SJCRH30 (cell line): ENCODE data around the gene ZNF160. TPM values are rescaled to one million over a fixed set of nuclear protein-coding genes. Genes with fewer than 3 reads are reported as not detected.
"Not testable (repeated sequence)": the region's sequence is repeated elsewhere in the genome, so short reads cannot be mapped to it uniquely, and the experiment has no call there.

Experiments
- DNase-seq, 2 experiments: peaks; one replicate each; pipeline ENCODE4 v3.0.0-alpha.2; 2015 to 2020
- H3K27ac ChIP-seq: fragments of 250-450 bp; sonication (Bioruptor Pico); 2 replicates; pipeline ENCODE4 v1.5.1; 2020; ENCODE audit warnings: mild to moderate bottlenecking, moderate library complexity
- H3K27me3 ChIP-seq: fragments of 250-450 bp; sonication (Bioruptor Pico); 2 replicates; pipeline ENCODE4 v1.5.1; 2020; ENCODE audit warnings: mild to moderate bottlenecking, moderate library complexity
- H3K36me3 ChIP-seq: fragments of 250-450 bp; sonication (Bioruptor Pico); 2 replicates; pipeline ENCODE4 v1.5.1; 2020; ENCODE audit warnings: mild to moderate bottlenecking, moderate library complexity
- H3K4me1 ChIP-seq: fragments of 250-450 bp; sonication (Bioruptor Pico); 2 replicates; pipeline ENCODE4 v1.5.1; 2020; ENCODE audit warnings: mild to moderate bottlenecking, moderate library complexity
- H3K4me3 ChIP-seq: fragments of 250-450 bp; sonication (Bioruptor Pico); 2 replicates; pipeline ENCODE4 v1.5.1; 2020; ENCODE audit warnings: mild to moderate bottlenecking, moderate library complexity
- H3K9me3 ChIP-seq: fragments of 250-450 bp; sonication (Bioruptor Pico); replicated peaks from 2 replicates; pipeline ENCODE4 v1.5.1; 2020; ENCODE audit warnings: mild to moderate bottlenecking, moderate library complexity
- total RNA-seq: library from RNA; depleted of rRNA; stranded (reverse); fragments of >200 nt; shearing (Covaris generic); gene quantifications from 2 replicates; pipeline ENCODE4 v1.2.3, GENCODE V29; 2014

Gene ZNF160
- total RNA-seq, 1 experiment from 2014 or later: 26.9 TPM

GRCh38 chr19:53102206-53102755 lies 941 bp downstream of the ZNF160 start:
- H3K4me1 ChIP-seq: no peaks in the 10 kb centered on the region; the same call in 1 of the 2 replicates
- peaks cover 16% of the 10 kb centered on the region; the same call in 1 of the 2 replicates for H3K36me3 ChIP-seq
- no peaks in the 10 kb centered on the region; the same call in 1 of the 2 replicates for H3K9me3 ChIP-seq
- peak overlapping the region; percentile 83 for H3K27ac ChIP-seq
- H3K4me3 ChIP-seq: peak overlapping the region; percentile 97
- no peaks in the 10 kb centered on the region for H3K27me3 ChIP-seq
- peak; percentile 56 to 57 for DNase-seq

- H3K36me3 ChIP-seq: peaks cover 16% of the 10 kb centered on the region; the same call in 1 of the 2 replicates
- H3K27me3 ChIP-seq: no peaks in the 10 kb centered on the region
- H3K4me1 ChIP-seq: no peaks in the 10 kb centered on the region; the same call in 1 of the 2 replicates
- H3K27ac ChIP-seq: no peak overlapping the region
- no peaks in the 10 kb centered on the region; the same call in 1 of the 2 replicates for H3K9me3 ChIP-seq
- no peak overlapping the region for H3K4me3 ChIP-seq
- no peak for DNase-seq
Measured at GRCh38 chr19:53101518-53101917, 1.7 kb downstream of the ZNF160 start.

- DNase-seq, H3K27ac ChIP-seq, H3K27me3 ChIP-seq, H3K4me3 ChIP-seq, H3K4me1 ChIP-seq, H3K9me3 ChIP-seq: not testable (repeated sequence)
- peaks cover 18% of the 10 kb centered on the region; the same call in 1 of the 2 replicates for H3K36me3 ChIP-seq
Measured at GRCh38 chr19:53098570-53098969, 4.7 kb downstream of the ZNF160 start.

- not testable (repeated sequence) for H3K27ac ChIP-seq, H3K4me1 ChIP-seq, H3K9me3 ChIP-seq, H3K27me3 ChIP-seq, H3K4me3 ChIP-seq, DNase-seq
- H3K36me3 ChIP-seq: peaks cover 25% of the 10 kb centered on the region; the same call in 1 of the 2 replicates
Measured at GRCh38 chr19:53096982-53097690, 6.1 kb downstream of the ZNF160 start.

GRCh38 chr19:53096579-53096978 lies 6.6 kb downstream of the ZNF160 start:
- not testable (repeated sequence) for DNase-seq, H3K4me1 ChIP-seq, H3K27ac ChIP-seq, H3K9me3 ChIP-seq, H3K4me3 ChIP-seq, H3K27me3 ChIP-seq
- peaks cover 26% of the 10 kb centered on the region; the same call in 1 of the 2 replicates for H3K36me3 ChIP-seq

GRCh38 chr19:53094754-53095575 lies 8.3 kb downstream of the ZNF160 start:
- H3K4me1 ChIP-seq: no peaks in the 10 kb centered on the region
- H3K9me3 ChIP-seq: no peaks in the 10 kb centered on the region; the same call in 1 of the 2 replicates
- H3K27me3 ChIP-seq: no peaks in the 10 kb centered on the region
- H3K4me3 ChIP-seq: no peak overlapping the region
- DNase-seq: no peak
- no peak overlapping the region for H3K27ac ChIP-seq
- peaks cover 29% of the 10 kb centered on the region for H3K36me3 ChIP-seq

GRCh38 chr19:53092723-53093122 lies 10.5 kb downstream of the ZNF160 start:
- DNase-seq: no peak
- Histone ChIP-seq H3K27ac (no peak overlapping the region), H3K36me3 (peaks cover 36% of the 10 kb centered on the region), H3K4me1 (no peaks in the 10 kb centered on the region), H3K4me3 (no peak overlapping the region), H3K27me3 (no peaks in the 10 kb centered on the region), H3K9me3 (no peaks in the 10 kb centered on the region)

GRCh38 chr19:53091413-53092254 lies 11.6 kb downstream of the ZNF160 start:
- H3K36me3 ChIP-seq: peaks cover 38% of the 10 kb centered on the region
- H3K27ac ChIP-seq: no peak overlapping the region
- DNase-seq: no peak
- H3K4me3 ChIP-seq: no peak overlapping the region
- H3K27me3 ChIP-seq: no peaks in the 10 kb centered on the region
- no peaks in the 10 kb centered on the region for H3K9me3 ChIP-seq
- no peaks in the 10 kb centered on the region for H3K4me1 ChIP-seq

GRCh38 chr19:53088091-53088490 lies 15.1 kb downstream of the ZNF160 start:
- Histone ChIP-seq H3K27ac (no peak overlapping the region), H3K36me3 (peaks cover 43% of the 10 kb centered on the region)
- DNase-seq: no peak

GRCh38 chr19:53086949-53087348 lies 16.3 kb downstream of the ZNF160 start:
- no peak for DNase-seq
- H3K27ac ChIP-seq: no peak overlapping the region
- peaks cover 38% of the 10 kb centered on the region for H3K36me3 ChIP-seq
- no peak overlapping the region for H3K4me3 ChIP-seq
- no peaks in the 10 kb centered on the region for H3K9me3 ChIP-seq
- no peaks in the 10 kb centered on the region for H3K27me3 ChIP-seq
- H3K4me1 ChIP-seq: no peaks in the 10 kb centered on the region

More at GRCh38 chr19:53088091-53088490, 15.1 kb downstream of the ZNF160 start:
- Histone ChIP-seq H3K4me1 (no peaks in the 10 kb centered on the region), H3K27me3 (no peaks in the 10 kb centered on the region), H3K4me3 (no peak overlapping the region), H3K9me3 (no peaks in the 10 kb centered on the region)

GRCh38 chr19:53085496-53085895 lies 17.7 kb downstream of the ZNF160 start:
- peaks cover 6% of the 10 kb centered on the region for H3K9me3 ChIP-seq
- H3K4me1 ChIP-seq: no peaks in the 10 kb centered on the region
- H3K36me3 ChIP-seq: peaks cover 33% of the 10 kb centered on the region
- H3K4me3 ChIP-seq: no peak overlapping the region
- DNase-seq: no peak
- H3K27ac ChIP-seq: no peak overlapping the region
- H3K27me3 ChIP-seq: no peaks in the 10 kb centered on the region

GRCh38 chr19:53082929-53083328 lies 20.3 kb downstream of the ZNF160 start:
- Histone ChIP-seq H3K27me3 (no peaks in the 10 kb centered on the region), H3K9me3 (peaks cover 11% of the 10 kb centered on the region), H3K27ac (no peak overlapping the region), H3K4me1 (no peaks in the 10 kb centered on the region), H3K36me3 (peaks cover 22% of the 10 kb centered on the region), H3K4me3 (no peak overlapping the region)
- DNase-seq: no peak

GRCh38 chr19:53079313-53079924 lies 23.8 kb downstream of the ZNF160 start:
- Histone ChIP-seq H3K4me3 (no peak overlapping the region), H3K4me1 (no peaks in the 10 kb centered on the region), H3K36me3 (peaks cover 32% of the 10 kb centered on the region), H3K9me3 (peaks cover 11% of the 10 kb centered on the region), H3K27ac (no peak overlapping the region), H3K27me3 (no peaks in the 10 kb centered on the region)
- no peak for DNase-seq

- Histone ChIP-seq H3K36me3 (peaks cover 39% of the 10 kb centered on the region), H3K9me3 (peaks cover 11% of the 10 kb centered on the region), H3K27ac (no peak overlapping the region), H3K4me1 (no peaks in the 10 kb centered on the region), H3K4me3 (no peak overlapping the region), H3K27me3 (no peaks in the 10 kb centered on the region)
- no peak for DNase-seq
Measured at GRCh38 chr19:53078668-53079067, 24.6 kb downstream of the ZNF160 start.
